Esophagus squamous epithelium (tissue), 4 donors: Measurements from ENCODE around the gene SORCS1.

Experiments
- CTCF ChIP-seq, 6 experiments: fragments of 450-650 bp in 4 of 6; fragments of 200-600 bp in 2 of 6; sonication (generic) in 2 of 6; IDR thresholded peaks; one replicate each; pipeline ENCODE4 v1.5.1; 2016 to 2019; ENCODE audit warnings: antibody characterized with exemption in 6 of 6, mild to moderate bottlenecking in 4 of 6, moderate library complexity in 4 of 6
- POLR2A ChIP-seq, 4 donors: fragments of 450-650 bp; IDR thresholded peaks; one replicate each; pipeline ENCODE4 v1.6.1; 2017; ENCODE audit warnings: antibody characterized with exemption in 4 of 4, mild to moderate bottlenecking in 4 of 4, moderate library complexity in 3 of 4

DNA sequence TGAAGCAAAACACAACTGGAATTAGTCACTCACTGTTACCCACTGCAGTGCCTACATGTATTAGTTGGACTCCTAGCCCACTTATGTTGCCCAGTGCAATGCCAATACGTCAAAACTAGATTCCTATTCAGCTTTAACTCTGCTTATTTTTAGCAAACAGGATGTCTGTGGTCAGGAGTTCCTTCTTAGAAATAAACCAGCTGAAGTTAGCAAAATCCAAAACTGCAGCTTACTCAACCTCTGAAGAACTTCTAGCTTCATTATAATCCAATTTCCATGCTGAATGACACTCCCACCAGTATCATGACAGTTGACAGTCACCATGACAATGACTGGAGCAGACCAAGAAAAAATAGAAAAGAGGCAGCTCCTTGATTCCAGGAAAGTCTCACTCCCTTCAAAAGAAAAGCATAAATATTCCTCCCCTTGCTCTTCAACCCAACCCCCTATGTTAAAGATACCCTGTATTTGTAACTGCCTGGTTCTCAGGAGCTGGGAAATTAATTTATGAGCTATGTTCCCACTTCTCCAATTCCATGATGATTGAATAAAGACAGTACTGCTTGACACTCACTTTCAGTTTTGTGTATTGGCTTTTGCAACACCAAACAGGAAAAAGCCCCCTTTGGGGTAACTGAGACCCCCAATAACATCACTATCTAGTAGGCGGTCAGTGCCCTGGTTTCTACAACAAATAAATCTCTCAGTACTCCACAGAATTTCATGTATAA lies 327.4 kb downstream of the SORCS1 start:
- no peak for TF ChIP-seq CTCF (IDR thresholded peaks at IDR 0.05)
- TF ChIP-seq POLR2A (IDR thresholded peaks at IDR 0.05): no peak
